ENCODE measurements around the gene TBX10. TPM values are rescaled to one million over a fixed set of nuclear protein-coding genes. Genes with fewer than 3 reads are reported as not detected.

TBX10 gene
- total RNA-seq, 4 donors from 2014 or later, result not detected

DNA sequence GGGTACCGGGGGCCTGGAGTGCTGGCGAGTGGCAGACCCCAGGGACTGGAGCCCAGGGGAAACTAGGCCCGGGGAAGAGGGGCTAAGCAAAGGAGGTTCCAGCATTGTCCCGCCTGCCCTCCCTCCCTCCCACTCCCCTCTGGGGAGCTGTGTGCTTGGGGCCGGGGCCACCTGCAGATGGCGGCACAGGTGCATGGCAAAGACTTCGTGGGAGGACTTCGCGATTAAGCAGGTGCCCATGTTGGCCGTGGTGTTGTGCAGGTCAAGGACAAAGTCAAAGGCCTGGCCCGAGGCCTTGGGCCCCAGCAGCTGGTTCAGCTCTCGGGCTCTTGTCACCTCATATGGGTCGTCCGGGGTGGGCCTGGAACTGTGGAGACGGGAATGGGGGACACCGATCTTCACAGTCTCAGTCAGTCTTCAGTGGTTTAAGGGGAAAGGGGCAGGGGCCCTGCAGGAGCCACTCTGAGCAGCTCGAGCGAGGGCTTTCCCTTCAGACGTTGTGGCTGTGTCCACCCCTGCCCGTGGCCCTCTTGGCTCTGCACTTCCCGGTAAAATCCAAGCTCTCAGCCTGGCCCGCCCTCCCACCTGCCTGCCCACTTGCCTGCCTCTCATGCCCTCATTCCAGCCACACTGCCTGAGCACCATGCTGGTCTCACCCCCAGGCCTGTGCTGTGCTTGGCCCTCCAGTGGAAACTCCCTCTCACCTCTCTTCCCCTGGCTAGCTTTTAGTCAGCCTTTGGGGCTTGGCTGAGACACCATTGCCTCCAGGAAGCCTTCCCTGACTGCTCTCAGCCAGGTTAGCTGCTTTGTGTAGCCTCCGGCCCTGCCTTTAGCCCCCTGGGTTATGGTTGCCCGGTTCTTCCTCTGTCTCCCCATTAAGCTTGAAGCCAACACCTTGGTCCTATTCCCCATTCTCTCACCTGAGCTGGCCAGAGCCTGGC is 6.2 kb upstream of the TBX10 start:
- H3K27ac ChIP-seq (replicated peaks in 1 of 4), result no peak overlapping the region
- no peaks in the 10 kb centered on the region for H3K36me3 ChIP-seq
- H3K4me1 ChIP-seq, result no peaks in the 10 kb centered on the region
- no peak for TF ChIP-seq POLR2A (IDR thresholded peaks at IDR 0.05; ENCODE audit: low read depth)
- TF ChIP-seq POLR2AphosphoS5 (IDR thresholded peaks at IDR 0.05), result no peak
- no peak for TF ChIP-seq EP300 (IDR thresholded peaks at IDR 0.05)
- TF ChIP-seq CTCF (IDR thresholded peaks at IDR 0.05), result no peak
- intact Hi-C loops (cut with DNase I), result no loop called here
- no peak overlapping the region for H3K4me3 ChIP-seq
- no peak for DNase-seq (ENCODE audit: extremely low spot score)
- no peaks in the 10 kb centered on the region for H3K9me3 ChIP-seq
- peaks cover 0 to 62% (median 4%) of the 10 kb centered on the region in 4 donors for H3K27me3 ChIP-seq
- WGBS, result 81% methylated on average over 21 of the region's 24 CpGs

DNA sequence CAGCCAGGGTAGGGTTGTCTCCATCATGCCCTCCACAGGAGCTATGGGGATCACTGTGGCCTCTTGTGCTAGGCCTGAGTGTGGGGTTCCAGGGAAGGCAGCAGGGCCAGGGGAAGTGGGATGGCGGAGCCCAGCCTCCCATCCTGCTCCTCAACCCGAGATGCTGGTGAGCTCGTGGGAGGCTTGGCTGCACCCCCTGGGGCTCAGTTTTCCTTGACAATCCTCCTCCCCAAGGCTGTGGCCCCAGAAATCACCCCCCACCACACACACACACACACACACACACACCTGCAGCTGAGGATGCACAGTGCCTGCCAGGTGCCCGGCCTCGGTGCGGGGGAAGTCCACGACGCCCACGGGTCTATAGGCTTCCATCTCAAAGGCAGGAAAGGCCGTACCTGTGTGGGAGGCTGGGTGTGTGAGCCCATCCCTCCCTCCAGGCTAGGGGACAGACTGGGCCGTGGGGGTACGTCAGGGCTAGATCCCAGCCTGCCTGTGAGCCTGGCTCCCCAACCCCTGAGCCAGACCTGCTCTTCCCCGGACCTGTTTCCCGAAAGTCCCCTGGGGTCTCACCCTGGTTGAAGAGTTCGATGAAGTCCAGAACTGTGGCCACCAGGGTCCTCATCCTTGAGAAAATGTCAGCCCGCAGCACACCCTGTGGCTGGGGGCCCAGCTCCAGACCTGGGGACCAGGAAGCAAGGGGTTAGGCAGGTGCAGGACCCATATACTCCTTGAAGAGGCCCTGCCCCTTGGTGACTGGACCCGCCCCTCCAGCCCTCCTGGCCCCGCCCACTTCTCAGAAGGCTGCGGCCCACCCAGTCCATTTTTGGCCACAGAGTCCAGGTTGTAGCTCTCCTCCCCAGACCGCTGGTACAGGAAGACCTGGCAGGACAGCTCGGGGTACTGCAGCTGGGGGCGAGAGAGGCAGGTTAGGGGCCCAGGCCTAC is 5.2 kb upstream of the TBX10 start:
- TF ChIP-seq EP300 (IDR thresholded peaks at IDR 0.05), result no peak
- no peak for TF ChIP-seq POLR2AphosphoS5 (IDR thresholded peaks at IDR 0.05)
- no peak for TF ChIP-seq CTCF (IDR thresholded peaks at IDR 0.05)
- no peak for TF ChIP-seq POLR2A (IDR thresholded peaks at IDR 0.05; ENCODE audit: low read depth)
- Histone ChIP-seq H3K27ac (replicated peaks in 1 of 4) (no peak overlapping the region), H3K4me3 (no peak overlapping the region), H3K27me3 (peaks cover 0 to 62% (median 0%) of the 10 kb centered on the region in 4 donors), H3K9me3 (no peaks in the 10 kb centered on the region), H3K36me3 (no peaks in the 10 kb centered on the region), H3K4me1 (peaks cover 0 to 5% (median 2%) of the 10 kb centered on the region in 4 donors)
- DNase-seq (ENCODE audit: extremely low spot score), result no peak
- WGBS, result 97% methylated on average over 12 of the region's 22 CpGs
- intact Hi-C loops (cut with DNase I), result no loop called here

DNA sequence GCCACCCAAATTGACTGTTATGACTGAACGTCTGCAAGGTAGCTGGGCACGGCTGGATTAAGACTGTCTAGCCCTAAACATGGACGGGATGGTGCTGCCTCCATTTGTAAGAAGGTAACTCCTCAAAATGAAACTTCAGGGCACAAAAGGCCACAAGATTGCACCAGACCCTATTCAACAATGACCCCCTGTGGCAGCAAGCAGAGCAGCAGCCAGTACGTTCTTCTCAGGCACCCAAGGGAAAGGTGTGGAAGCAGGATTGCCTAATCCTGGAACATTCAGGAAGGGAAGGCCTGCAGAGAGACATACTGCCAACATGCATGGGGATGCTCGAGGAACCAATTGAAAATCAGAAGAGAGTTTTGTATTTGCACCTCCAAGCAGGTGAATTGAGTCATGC is 4.5 kb upstream of the TBX10 start:
- no peak overlapping the region for H3K4me3 ChIP-seq
- TF ChIP-seq EP300 (IDR thresholded peaks at IDR 0.05) (no peak), POLR2A (IDR thresholded peaks at IDR 0.05; ENCODE audit: low read depth) (no peak), POLR2AphosphoS5 (IDR thresholded peaks at IDR 0.05) (no peak), CTCF (IDR thresholded peaks at IDR 0.05) (no peak)
- H3K36me3 ChIP-seq, result no peaks in the 10 kb centered on the region
- intact Hi-C loops (cut with DNase I), result no loop called here
- H3K4me1 ChIP-seq, result peaks cover 0 to 6% (median 2%) of the 10 kb centered on the region in 4 donors
- no peak for DNase-seq (ENCODE audit: extremely low spot score)
- H3K9me3 ChIP-seq, result no peaks in the 10 kb centered on the region
- H3K27me3 ChIP-seq, result peaks cover 0 to 62% (median 0%) of the 10 kb centered on the region in 4 donors
- WGBS, result 92% methylated on average over 5 of the region's 5 CpGs
- H3K27ac ChIP-seq (replicated peaks in 1 of 4), result no peak overlapping the region

DNA sequence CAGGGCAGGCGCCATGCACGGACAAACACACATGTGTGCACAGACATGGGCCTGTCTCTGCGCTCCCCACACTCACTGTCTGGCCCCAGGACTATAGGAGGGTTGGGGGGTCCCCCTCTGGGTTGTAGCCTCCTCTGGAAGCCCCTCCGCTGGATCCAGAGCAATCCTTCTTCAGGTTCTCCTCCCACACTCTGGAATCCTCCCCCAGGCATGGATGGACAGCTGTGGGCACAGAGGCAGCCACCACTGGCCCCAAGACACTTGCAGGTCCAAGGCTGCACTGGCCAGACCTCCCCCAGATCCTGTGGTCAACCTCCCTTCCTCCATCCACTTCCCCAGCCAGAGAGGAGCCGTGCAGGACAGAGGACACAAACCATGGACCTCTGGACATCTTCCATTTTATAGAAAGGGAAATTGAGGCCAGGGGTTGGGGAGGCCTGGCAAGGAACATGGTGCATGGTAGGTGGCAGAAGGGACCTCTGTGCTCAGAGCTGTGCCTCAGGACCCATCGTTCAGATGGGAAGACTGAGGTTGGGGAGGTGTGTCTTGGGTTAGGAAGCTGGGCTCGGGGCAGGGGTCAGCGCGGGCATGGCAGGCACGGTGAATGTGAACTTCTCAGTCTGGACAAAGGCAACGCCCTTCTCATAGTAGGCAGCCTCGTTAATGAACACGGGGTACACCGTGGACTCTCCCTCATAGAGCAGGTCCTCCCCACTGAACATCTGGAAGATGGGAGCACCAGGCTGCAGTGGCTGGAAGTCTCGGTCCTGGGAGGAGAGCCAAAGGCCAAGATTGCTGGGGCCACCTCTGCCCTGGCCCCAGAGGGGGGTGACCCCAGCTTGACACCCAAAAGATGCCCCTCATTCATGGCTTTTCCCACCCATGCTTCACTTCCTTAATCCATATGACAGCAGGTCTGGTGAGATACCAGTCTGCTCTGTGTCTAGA is 2.9 kb upstream of the TBX10 start:
- Histone ChIP-seq H3K4me3 (no peak overlapping the region), H3K4me1 (peaks cover 0 to 6% (median 2%) of the 10 kb centered on the region in 4 donors), H3K9me3 (no peaks in the 10 kb centered on the region), H3K36me3 (no peaks in the 10 kb centered on the region), H3K27me3 (peaks cover 0 to 54% (median 0%) of the 10 kb centered on the region in 4 donors), H3K27ac (replicated peaks in 1 of 4) (no peak overlapping the region)
- TF ChIP-seq CTCF (IDR thresholded peaks at IDR 0.05), result no peak
- TF ChIP-seq POLR2AphosphoS5 (IDR thresholded peaks at IDR 0.05), result no peak
- no peak for TF ChIP-seq EP300 (IDR thresholded peaks at IDR 0.05)
- TF ChIP-seq POLR2A (IDR thresholded peaks at IDR 0.05; ENCODE audit: low read depth), result no peak
- WGBS, result 94% methylated on average over 15 of the region's 15 CpGs
- intact Hi-C loops (cut with DNase I), result no loop called here
- no peak for DNase-seq (ENCODE audit: extremely low spot score)
